Loucy (cell line): ENCODE measurements around the gene TAF3.

Experiments
- EZH2phosphoT487 ChIP-seq: fragments of 200-600 bp; IDR thresholded peaks from 2 replicates; pipeline ENCODE4 v1.6.1; 2018; ENCODE audit warnings: antibody characterized with exemption, mild to moderate bottlenecking, moderate library complexity, borderline replicate concordance
- TF ChIP-seq, protein P1 (sequence below): fragments of 200-600 bp; sonication (generic); conservative IDR thresholded peaks from 2 replicates; pipeline ENCODE4 v1.5.1; 2014; ENCODE audit warnings: mild to moderate bottlenecking, antibody characterized with exemption, low read length

DNA sequence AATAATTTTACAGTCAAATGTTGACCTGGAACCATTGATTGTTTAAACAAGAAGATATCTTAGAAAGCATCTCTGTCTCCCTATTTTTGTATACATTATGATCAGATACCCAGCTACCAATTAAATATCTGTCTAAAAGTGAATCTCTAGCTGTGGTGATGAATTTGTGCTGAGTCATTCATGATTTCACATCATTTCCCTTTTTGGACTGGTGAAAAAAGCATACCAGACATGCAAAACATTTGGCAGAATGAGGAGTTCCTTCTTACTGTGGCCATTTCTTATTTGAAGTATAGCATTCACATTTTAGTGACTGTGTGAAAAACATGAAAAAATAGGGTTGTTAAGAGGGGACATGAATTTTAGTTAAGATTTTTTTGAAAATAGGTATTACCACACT is 138.2 kb downstream of the TAF3 start:
- TF ChIP-seq, protein P1, sequence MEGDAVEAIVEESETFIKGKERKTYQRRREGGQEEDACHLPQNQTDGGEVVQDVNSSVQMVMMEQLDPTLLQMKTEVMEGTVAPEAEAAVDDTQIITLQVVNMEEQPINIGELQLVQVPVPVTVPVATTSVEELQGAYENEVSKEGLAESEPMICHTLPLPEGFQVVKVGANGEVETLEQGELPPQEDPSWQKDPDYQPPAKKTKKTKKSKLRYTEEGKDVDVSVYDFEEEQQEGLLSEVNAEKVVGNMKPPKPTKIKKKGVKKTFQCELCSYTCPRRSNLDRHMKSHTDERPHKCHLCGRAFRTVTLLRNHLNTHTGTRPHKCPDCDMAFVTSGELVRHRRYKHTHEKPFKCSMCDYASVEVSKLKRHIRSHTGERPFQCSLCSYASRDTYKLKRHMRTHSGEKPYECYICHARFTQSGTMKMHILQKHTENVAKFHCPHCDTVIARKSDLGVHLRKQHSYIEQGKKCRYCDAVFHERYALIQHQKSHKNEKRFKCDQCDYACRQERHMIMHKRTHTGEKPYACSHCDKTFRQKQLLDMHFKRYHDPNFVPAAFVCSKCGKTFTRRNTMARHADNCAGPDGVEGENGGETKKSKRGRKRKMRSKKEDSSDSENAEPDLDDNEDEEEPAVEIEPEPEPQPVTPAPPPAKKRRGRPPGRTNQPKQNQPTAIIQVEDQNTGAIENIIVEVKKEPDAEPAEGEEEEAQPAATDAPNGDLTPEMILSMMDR: no peak
- TF ChIP-seq EZH2phosphoT487: no peak
